ENCODE measurements around the gene VPS45. TPM values are rescaled to one million over a fixed set of nuclear protein-coding genes. Genes with fewer than 3 reads are reported as not detected.
"Not testable (repeated sequence)": the region's sequence is repeated elsewhere in the genome, so short reads cannot be mapped to it uniquely, and the experiment has no call there.

VPS45 gene
- total RNA-seq, 4 donors from 2014 or later: 16.1 to 47.5 (median 34.7) TPM

DNA sequence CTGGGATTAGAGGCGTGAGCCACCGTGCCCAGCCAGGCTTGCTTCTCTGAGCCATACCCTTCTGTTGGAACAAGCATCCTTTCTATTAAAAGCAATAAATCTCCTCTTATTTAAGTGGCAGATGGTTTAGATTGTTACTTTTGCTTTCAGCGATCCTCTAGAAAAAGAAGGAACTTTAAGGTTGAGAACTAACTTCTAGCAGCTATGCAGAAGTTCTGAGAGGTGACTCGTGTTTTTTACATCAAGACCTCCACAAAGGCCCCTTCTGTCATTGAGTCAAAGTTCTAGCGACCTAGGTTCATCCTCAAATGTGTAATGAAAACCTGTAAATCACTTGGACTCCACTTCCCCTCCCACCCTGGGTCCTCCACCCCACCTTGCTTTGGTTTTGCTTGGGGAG lies 112.9 kb downstream of the VPS45 start:
- no peak overlapping the region for H3K4me3 ChIP-seq
- no peak overlapping the region for H3K27ac ChIP-seq
- no peaks in the 10 kb centered on the region for H3K4me1 ChIP-seq
- no peaks in the 10 kb centered on the region for H3K27me3 ChIP-seq
- in situ Hi-C loops (cut with MboI; ENCODE audit: low pct_ligation_motif_present in 1 of 4, low pct_unique_long_range_greater_than_20kb in 1 of 4, low sequenced_read_pairs in 3 of 4): loop anchor here (10.0 to 25.0 kb wide), 3 partner anchors 106 to 218 kb away; no protein-coding TSS in a partner anchor
- intact Hi-C loops (cut with DNase I; ENCODE audit: low total_unique reads): no loop called here
- no peaks in the 10 kb centered on the region for H3K9me3 ChIP-seq
- TF ChIP-seq POLR2A (IDR thresholded peaks at IDR 0.05) (no peak), EP300 (IDR thresholded peaks at IDR 0.05; ENCODE audit: low read depth) (no peak), POLR2AphosphoS5 (IDR thresholded peaks at IDR 0.05) (no peak)
- TF ChIP-seq, protein P1, sequence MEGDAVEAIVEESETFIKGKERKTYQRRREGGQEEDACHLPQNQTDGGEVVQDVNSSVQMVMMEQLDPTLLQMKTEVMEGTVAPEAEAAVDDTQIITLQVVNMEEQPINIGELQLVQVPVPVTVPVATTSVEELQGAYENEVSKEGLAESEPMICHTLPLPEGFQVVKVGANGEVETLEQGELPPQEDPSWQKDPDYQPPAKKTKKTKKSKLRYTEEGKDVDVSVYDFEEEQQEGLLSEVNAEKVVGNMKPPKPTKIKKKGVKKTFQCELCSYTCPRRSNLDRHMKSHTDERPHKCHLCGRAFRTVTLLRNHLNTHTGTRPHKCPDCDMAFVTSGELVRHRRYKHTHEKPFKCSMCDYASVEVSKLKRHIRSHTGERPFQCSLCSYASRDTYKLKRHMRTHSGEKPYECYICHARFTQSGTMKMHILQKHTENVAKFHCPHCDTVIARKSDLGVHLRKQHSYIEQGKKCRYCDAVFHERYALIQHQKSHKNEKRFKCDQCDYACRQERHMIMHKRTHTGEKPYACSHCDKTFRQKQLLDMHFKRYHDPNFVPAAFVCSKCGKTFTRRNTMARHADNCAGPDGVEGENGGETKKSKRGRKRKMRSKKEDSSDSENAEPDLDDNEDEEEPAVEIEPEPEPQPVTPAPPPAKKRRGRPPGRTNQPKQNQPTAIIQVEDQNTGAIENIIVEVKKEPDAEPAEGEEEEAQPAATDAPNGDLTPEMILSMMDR (IDR thresholded peaks at IDR 0.05): no peak
- DNase-seq: no peak
- H3K36me3 ChIP-seq: no peaks in the 10 kb centered on the region
- WGBS, 2 donors (ENCODE audit: low coverage in 1 of 2): 61 to 79% methylated on average over 5 of the region's 5 CpGs

DNA sequence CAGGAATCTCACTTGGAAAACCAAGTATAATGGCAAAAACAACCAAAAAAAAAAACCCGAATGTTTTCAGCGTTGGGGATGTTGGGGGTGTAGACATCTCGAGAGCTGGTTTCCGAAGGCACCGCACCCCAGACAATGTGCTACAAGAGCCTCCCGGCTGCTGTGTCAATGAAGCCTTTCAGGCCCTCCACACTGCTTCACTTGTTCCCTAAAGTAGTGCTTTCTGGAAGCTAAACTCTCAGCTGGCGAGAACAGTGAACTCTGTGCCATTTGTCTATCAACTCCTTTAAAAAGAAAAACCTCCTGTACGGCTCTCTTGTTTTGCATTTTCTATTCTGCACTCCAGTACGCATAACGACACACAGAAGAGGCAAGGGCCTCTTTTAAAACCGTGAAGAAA lies 114.7 kb downstream of the VPS45 start:
- Histone ChIP-seq H3K27me3 (no peaks in the 10 kb centered on the region), H3K27ac (no peak overlapping the region), H3K4me3 (no peak overlapping the region), H3K4me1 (no peaks in the 10 kb centered on the region), H3K9me3 (no peaks in the 10 kb centered on the region), H3K36me3 (no peaks in the 10 kb centered on the region)
- TF ChIP-seq POLR2AphosphoS5 (IDR thresholded peaks at IDR 0.05) (no peak), EP300 (IDR thresholded peaks at IDR 0.05; ENCODE audit: low read depth) (no peak)
- intact Hi-C loops (cut with DNase I; ENCODE audit: low total_unique reads): no loop called here
- in situ Hi-C loops (cut with MboI; ENCODE audit: low pct_ligation_motif_present in 1 of 4, low pct_unique_long_range_greater_than_20kb in 1 of 4, low sequenced_read_pairs in 3 of 4): loop anchor here (10.0 to 25.0 kb wide), 3 partner anchors 107 to 220 kb away; no protein-coding TSS in a partner anchor
- DNase-seq: no peak
- 89 to 93% methylated on average over 10 to 11 of the region's 11 CpGs for WGBS, 2 donors (ENCODE audit: low coverage in 1 of 2)

DNA sequence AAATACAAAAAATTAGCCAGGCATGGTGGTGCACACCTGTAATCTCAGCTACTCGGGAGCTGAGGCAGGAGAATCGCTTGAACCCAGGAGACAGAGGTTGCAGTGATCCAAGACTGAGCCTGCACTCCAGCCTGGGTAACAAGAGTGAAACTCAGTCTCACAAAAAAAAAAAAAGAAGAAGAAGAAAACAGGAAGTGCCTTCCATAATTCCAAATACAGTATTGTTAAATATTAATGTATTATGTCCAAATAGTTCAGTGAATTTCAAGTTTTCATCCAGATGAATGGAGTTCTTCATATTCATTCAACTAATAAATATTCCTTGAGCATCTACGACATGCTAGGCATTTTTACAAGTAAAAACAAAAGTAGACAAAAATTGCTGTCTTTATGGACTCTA lies 115.5 kb downstream of the VPS45 start:
- no peak overlapping the region for H3K27ac ChIP-seq
- no peaks in the 10 kb centered on the region for H3K9me3 ChIP-seq
- DNase-seq: no peak
- intact Hi-C loops (cut with DNase I; ENCODE audit: low total_unique reads) (no loop called here), in situ Hi-C loops (cut with MboI; ENCODE audit: low pct_ligation_motif_present in 1 of 4, low pct_unique_long_range_greater_than_20kb in 1 of 4, low sequenced_read_pairs in 3 of 4) (loop anchor here (10.0 to 25.0 kb wide), 3 partner anchors 108 to 221 kb away; no protein-coding TSS in a partner anchor)
- no peaks in the 10 kb centered on the region for H3K4me1 ChIP-seq
- WGBS, 2 donors (ENCODE audit: low coverage in 1 of 2): 78 to 84% methylated on average over 1 to 3 of the region's 3 CpGs
- no peak overlapping the region for H3K4me3 ChIP-seq
- H3K27me3 ChIP-seq: no peaks in the 10 kb centered on the region
- TF ChIP-seq EP300 (IDR thresholded peaks at IDR 0.05; ENCODE audit: low read depth) (no peak), POLR2A (IDR thresholded peaks at IDR 0.05) (no peak), POLR2AphosphoS5 (IDR thresholded peaks at IDR 0.05) (no peak)
- TF ChIP-seq, protein P1 (IDR thresholded peaks at IDR 0.05): no peak
- H3K36me3 ChIP-seq: no peaks in the 10 kb centered on the region

DNA sequence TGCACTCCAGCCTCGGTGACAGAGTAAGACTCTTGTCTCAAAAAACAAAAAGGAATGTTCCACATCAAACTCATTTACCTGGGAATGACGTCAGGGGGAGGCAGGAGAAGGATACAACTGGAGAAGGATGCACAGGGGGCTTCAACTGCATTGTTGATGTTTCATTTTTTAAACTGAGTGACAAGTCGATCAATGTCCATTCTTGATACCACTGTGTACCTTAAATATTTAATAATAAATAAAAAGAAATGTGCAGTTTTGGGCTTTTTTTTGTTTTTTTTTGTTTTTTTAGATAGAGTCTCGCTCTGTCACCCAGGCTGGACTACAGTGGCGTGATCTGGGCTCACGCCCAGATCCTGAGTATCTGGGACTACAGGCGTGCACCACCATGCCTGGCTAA lies 117.9 kb downstream of the VPS45 start:
- Histone ChIP-seq H3K36me3 (no peaks in the 10 kb centered on the region), H3K9me3 (no peaks in the 10 kb centered on the region), H3K27ac (no peak overlapping the region), H3K27me3 (no peaks in the 10 kb centered on the region), H3K4me1 (no peaks in the 10 kb centered on the region), H3K4me3 (no peak overlapping the region)
- no peak for TF ChIP-seq EP300 (IDR thresholded peaks at IDR 0.05; ENCODE audit: low read depth)
- TF ChIP-seq POLR2AphosphoS5 (IDR thresholded peaks at IDR 0.05): no peak
- TF ChIP-seq POLR2A (IDR thresholded peaks at IDR 0.05): no peak
- TF ChIP-seq, protein P1 (IDR thresholded peaks at IDR 0.05): no peak
- intact Hi-C loops (cut with DNase I; ENCODE audit: low total_unique reads) (loop anchor here (5.0 kb wide), 1 partner anchor 223 kb away; no protein-coding TSS in a partner anchor), in situ Hi-C loops (cut with MboI; ENCODE audit: low pct_ligation_motif_present in 1 of 4, low pct_unique_long_range_greater_than_20kb in 1 of 4, low sequenced_read_pairs in 3 of 4) (loop anchor here (10.0 to 25.0 kb wide), 3 partner anchors 111 to 223 kb away; no protein-coding TSS in a partner anchor)
- DNase-seq: no peak
- WGBS, 2 donors (ENCODE audit: low coverage in 1 of 2): 93 to 94% methylated on average over 6 to 7 of the region's 7 CpGs

DNA sequence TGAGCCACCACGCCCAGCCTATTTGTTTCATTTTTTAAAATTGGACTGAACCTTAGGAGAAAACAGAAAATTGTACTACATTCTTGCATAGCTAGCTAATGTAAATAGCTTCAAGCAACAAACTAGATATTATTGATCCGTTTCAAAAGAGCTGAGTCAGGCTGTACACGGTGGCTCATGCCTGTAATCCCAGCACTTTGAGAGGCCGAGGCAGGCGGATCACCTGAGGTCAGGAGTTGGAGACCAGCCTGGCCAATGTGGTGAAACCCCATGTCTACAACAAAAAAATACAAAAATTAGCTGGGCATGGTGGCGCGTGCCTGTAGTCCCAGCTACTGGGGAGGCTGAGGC lies 118.8 kb downstream of the VPS45 start:
- H3K4me3 ChIP-seq, H3K27me3 ChIP-seq, H3K36me3 ChIP-seq, DNase-seq, H3K9me3 ChIP-seq, H3K4me1 ChIP-seq: not testable (repeated sequence)
- intact Hi-C loops (cut with DNase I; ENCODE audit: low total_unique reads) (loop anchor here (5.0 kb wide), 1 partner anchor 224 kb away; no protein-coding TSS in a partner anchor), in situ Hi-C loops (cut with MboI; ENCODE audit: low pct_ligation_motif_present in 1 of 4, low pct_unique_long_range_greater_than_20kb in 1 of 4, low sequenced_read_pairs in 3 of 4) (loop anchor here (10.0 to 25.0 kb wide), 3 partner anchors 112 to 224 kb away; no protein-coding TSS in a partner anchor)
- WGBS, 2 donors (ENCODE audit: low coverage in 1 of 2): 78 to 81% methylated on average over 6 to 7 of the region's 7 CpGs
- peak overlapping the region; percentile 19 to 51 (median 27) for H3K27ac ChIP-seq

All from transverse colon (tissue), 4 donors.